GM10266 (cell line): ENCODE data around the gene CEMP1.

Experiments
- DNase-seq: peaks from one replicate; pipeline ENCODE4 v3.0.0; 2012; ENCODE audit errors: extremely low spot score
- CTCF ChIP-seq: IDR thresholded peaks from 2 replicates; pipeline ENCODE4 v1.5.1; 2012; ENCODE audit warnings: mild to moderate bottlenecking, low read depth; ENCODE audit not compliant: control insufficient read depth, insufficient read depth; ENCODE audit errors: missing control alignments

The CEMP1 gene

GRCh38 chr16:2481676-2482075 lies 49.5 kb downstream of the CEMP1 start:
- no peak for TF ChIP-seq CTCF
- no peak for DNase-seq

- TF ChIP-seq CTCF = no peak
- no peak for DNase-seq
Measured at GRCh38 chr16:2480948-2481347, 50.3 kb downstream of the CEMP1 start.
